Bronchial epithelial cell (primary cell): ENCODE data around the gene TNFRSF18. TPM values are rescaled to one million over a fixed set of nuclear protein-coding genes. Genes with fewer than 3 reads are reported as not detected.

Source experiments
- DNase-seq: peaks from one replicate; pipeline ENCODE4 v3.0.0-alpha.2; 2010; ENCODE audit warnings: low read depth
- FAIRE-seq: peaks from 2 replicates; lab custom pipeline; 2011; peaks lifted over from hg19 to GRCh38; lab: Jason Lieb, UNC
- H3K27me3 ChIP-seq: 2 replicates; pipeline ENCODE4 v1.5.1; 2011; ENCODE audit warnings: low read length; ENCODE audit not compliant: control insufficient read depth, insufficient read depth
- H3K36me3 ChIP-seq: 2 replicates; pipeline ENCODE4 v1.5.1; 2011; ENCODE audit warnings: low read length; ENCODE audit not compliant: control insufficient read depth, insufficient read depth
- H3K4me3 ChIP-seq: 2 replicates; pipeline ENCODE4 v1.5.1; 2011; ENCODE audit warnings: mild to moderate bottlenecking, low read depth, low read length, control low read depth
- CTCF ChIP-seq: IDR thresholded peaks from 2 replicates; pipeline ENCODE4 v1.5.1; 2011; ENCODE audit warnings: mild to moderate bottlenecking, moderate library complexity, low read length, control low read depth, inconsistent platforms; ENCODE audit not compliant: insufficient read depth, severe bottlenecking
- total RNA-seq: library from RNA; depleted of rRNA; stranded (reverse); fragments of >200 nt; gene quantifications from 2 replicates; pipeline ENCODE4 v1.2.1, GENCODE V29; 2014

Gene TNFRSF18
- total RNA-seq, 1 donor from 2014 or later: not detected

GRCh38 chr1:1218524-1219200 lies 12.3 kb upstream of the TNFRSF18 start:
- DNase-seq (no peak), FAIRE-seq (no peak)
- TF ChIP-seq CTCF: no peak
- Histone ChIP-seq H3K27me3 (no peaks in the 10 kb centered on the region), H3K4me3 (no peak overlapping the region), H3K36me3 (peaks cover 33% of the 10 kb centered on the region)

DNA sequence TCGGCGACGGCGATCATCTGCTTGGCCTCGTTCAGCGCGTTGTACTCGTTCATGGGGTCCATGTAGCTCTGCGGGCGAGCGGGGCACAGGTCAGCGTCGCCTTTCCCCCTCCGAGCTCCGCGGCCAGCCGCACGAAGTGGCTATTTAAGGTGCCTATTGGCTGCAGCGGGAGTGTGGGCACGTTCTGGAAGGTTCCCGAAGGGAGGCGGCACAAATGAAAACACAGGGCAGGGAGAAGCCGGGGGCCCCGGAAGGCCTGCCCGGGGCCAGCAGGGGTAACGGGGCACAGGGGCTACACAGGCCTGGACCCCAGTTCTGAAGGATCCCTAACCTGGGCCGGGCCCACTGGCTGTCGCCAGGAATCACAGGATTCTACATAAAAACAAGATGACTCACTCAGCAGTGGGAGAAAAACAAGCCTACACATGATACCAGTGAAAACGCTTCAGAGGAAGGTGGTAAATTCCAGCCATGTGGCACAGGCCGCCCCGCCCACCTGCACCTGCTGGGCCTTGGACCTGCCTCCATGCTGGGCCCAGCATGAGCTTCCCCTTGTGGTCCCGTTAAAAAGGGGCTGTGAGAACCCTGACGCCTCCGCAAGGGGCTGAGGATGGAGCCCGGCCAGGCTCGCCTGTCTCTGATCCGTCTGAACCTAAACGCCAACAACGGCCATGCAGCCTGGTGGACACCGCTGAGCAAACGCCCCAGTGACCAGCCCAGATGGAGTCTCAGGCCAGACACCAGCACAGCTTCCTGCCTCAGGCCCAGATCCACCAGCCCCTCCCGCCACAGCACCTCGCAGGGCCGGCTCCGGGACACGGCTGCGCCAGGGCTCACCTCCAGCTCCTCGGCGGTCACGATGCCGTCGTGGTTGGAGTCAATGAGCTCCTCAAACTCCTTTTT lies 11.5 kb upstream of the TNFRSF18 start:
- Histone ChIP-seq H3K27me3 (no peaks in the 10 kb centered on the region), H3K36me3 (peaks cover 26% of the 10 kb centered on the region), H3K4me3 (no peak overlapping the region)
- no peak for FAIRE-seq
- peak; percentile 79 for DNase-seq
- TF ChIP-seq CTCF: no peak

- Histone ChIP-seq H3K4me3 (no peak overlapping the region), H3K27me3 (no peaks in the 10 kb centered on the region), H3K36me3 (peaks cover 19% of the 10 kb centered on the region)
- DNase-seq (no peak), FAIRE-seq (no peak)
- no peak for TF ChIP-seq CTCF
These were observed 10.6 kb upstream of the TNFRSF18 start for GRCh38 chr1:1216770-1217620.

- Histone ChIP-seq H3K4me3 (no peak overlapping the region), H3K27me3 (no peaks in the 10 kb centered on the region), H3K36me3 (peaks cover 15% of the 10 kb centered on the region)
- no peak for TF ChIP-seq CTCF
- no peak for DNase-seq
- FAIRE-seq: no peak
These were observed 9.7 kb upstream of the TNFRSF18 start for GRCh38 chr1:1215881-1216605.

DNA sequence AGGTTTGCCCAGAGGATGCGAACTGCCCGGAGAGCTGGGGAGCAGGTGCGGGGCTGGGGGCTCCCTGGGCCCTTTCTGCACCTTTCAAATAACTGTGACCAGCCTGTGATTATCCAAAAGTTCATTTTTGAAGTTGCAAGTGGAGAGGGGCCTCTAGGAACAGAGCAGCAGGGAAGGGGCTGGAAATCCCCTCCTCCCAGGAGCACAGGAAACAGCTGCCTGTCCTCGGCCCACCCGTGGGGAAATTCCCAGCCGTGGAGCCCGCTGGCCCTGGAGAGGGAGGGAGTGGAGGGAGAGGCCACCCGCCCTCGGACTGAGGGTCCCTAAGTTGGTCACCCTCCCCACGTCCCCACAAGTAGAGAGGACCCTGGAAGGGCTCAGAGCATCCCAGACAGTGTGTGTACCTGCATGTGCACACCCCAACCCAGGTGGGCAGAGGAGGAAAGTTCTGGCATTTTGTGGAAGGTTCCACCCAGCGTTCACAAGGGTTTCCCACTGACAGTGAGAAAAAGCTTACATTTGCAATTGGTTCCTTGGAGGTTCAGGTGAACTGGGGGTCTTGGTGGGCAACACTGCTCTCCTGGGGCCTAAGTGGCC lies 8.8 kb upstream of the TNFRSF18 start:
- H3K4me3 ChIP-seq: no peak overlapping the region
- peaks cover 13% of the 10 kb centered on the region for H3K36me3 ChIP-seq
- FAIRE-seq (no peak), DNase-seq (no peak)
- H3K27me3 ChIP-seq: no peaks in the 10 kb centered on the region
- no peak for TF ChIP-seq CTCF
